ENCODE results near the gene TPI1.

- TF ChIP-seq CTCF (IDR thresholded peaks at IDR 0.05; ENCODE audit: poor library complexity) (no peak), EZH2phosphoT487 (IDR thresholded peaks at IDR 0.05; ENCODE audit: low read depth, severe bottlenecking, unreplicated experiment) (no peak)
These were observed 24.3 kb downstream of the TPI1 start for GRCh38 chr12:6891646-6892001.

Data from hepatocyte (in vitro differentiated cells).